ENCODE results near the gene SNTG2. TPM values are rescaled to one million over a fixed set of nuclear protein-coding genes. Genes with fewer than 3 reads are reported as not detected.
"Not testable (repeated sequence)": the region's sequence is repeated elsewhere in the genome, so short reads cannot be mapped to it uniquely, and the experiment has no call there.

The SNTG2 gene
- total RNA-seq, 1 experiment from 2014 or later: not detected

DNA sequence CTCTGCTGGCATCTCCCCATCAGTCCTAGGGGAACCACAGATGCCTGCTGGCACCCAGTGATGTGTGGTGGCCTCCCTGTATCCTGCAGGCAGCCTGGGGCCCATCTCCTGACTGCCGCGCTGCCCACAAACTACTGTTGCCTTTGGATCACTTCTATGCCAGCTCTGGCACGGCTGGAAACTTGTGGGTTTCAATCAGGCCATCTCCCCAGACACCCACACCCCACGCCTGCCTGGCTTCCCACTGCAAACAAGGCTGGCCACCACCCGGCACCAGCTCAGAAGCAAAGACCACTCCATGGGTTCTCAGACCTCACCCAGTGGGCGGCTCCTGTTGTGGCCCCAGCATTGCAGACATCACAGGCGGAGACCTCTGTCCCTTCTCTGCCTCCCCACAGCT, 447.5 kb downstream of the SNTG2 start:
- Histone ChIP-seq H3K4me3 (no peak overlapping the region), H3K9me3 (replicated peaks) (no peaks in the 10 kb centered on the region), H3K27ac (no peak overlapping the region), H3K4me1 (no peaks in the 10 kb centered on the region), H3K27me3 (peaks cover 13% of the 10 kb centered on the region; the same call in 1 of the 2 replicates), H3K36me3 (no peaks in the 10 kb centered on the region)
- no peak for DNase-seq

GRCh38 chr2:1400943-1401735, 450.5 kb downstream of the SNTG2 start:
- no peak overlapping the region for H3K27ac ChIP-seq
- H3K36me3 ChIP-seq: no peaks in the 10 kb centered on the region
- peaks cover 10% of the 10 kb centered on the region; the same call in 1 of the 2 replicates for H3K27me3 ChIP-seq
- DNase-seq: no peak
- no peak overlapping the region for H3K4me3 ChIP-seq
- H3K4me1 ChIP-seq: no peaks in the 10 kb centered on the region
- no peaks in the 10 kb centered on the region for H3K9me3 ChIP-seq (replicated peaks)

DNA sequence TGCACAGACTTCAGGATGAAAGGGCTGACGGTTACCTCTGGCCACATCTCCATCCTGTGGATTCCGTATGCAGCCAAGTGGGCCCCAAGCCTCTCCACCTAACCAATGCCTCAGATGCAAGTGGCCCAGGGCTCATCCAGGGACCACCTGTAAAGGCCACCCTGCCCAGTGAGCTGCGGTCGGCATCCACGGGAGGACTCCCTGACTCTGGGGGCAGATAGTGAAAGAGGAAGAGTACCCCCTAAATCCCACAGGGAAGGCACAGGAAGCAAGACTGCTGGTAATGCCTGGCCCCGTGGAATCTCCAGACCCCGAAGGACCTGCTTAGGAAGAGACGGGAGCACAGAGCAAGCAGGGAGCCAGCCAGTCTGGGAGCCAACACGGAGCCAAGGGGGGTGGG, 451.4 kb downstream of the SNTG2 start:
- Histone ChIP-seq H3K4me1 (no peaks in the 10 kb centered on the region), H3K27me3 (peaks cover 9% of the 10 kb centered on the region; the same call in 1 of the 2 replicates), H3K36me3 (no peaks in the 10 kb centered on the region), H3K9me3 (replicated peaks) (no peaks in the 10 kb centered on the region), H3K27ac (no peak overlapping the region), H3K4me3 (no peak overlapping the region)
- DNase-seq: no peak

- no peak overlapping the region for H3K4me3 ChIP-seq
- peaks cover under 1% of the 10 kb centered on the region; the same call in 1 of the 2 replicates for H3K27me3 ChIP-seq
- no peaks in the 10 kb centered on the region for H3K9me3 ChIP-seq (replicated peaks)
- no peaks in the 10 kb centered on the region for H3K4me1 ChIP-seq
- DNase-seq: no peak
- H3K36me3 ChIP-seq: no peaks in the 10 kb centered on the region
- no peak overlapping the region for H3K27ac ChIP-seq
These were observed 452.9 kb downstream of the SNTG2 start for GRCh38 chr2:1403565-1403964.

DNA sequence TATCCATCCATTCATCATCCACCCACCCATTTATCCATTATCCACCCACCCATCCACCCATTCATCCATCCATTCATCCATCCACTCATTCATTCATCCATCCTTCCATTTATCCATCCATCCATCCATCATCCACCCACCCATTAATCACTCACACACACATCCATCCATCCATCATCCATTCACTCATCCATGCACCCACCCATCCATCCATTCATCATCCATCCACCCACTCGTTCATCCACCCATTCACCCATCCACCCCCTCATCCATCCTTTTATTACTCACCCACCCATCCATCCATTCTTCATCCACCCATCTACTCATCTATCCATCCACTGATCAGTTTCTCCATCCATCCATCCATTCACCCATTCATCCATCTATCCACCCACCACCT, 454.5 kb downstream of the SNTG2 start:
- no peaks in the 10 kb centered on the region for H3K36me3 ChIP-seq
- no peaks in the 10 kb centered on the region for H3K9me3 ChIP-seq (replicated peaks)

DNA sequence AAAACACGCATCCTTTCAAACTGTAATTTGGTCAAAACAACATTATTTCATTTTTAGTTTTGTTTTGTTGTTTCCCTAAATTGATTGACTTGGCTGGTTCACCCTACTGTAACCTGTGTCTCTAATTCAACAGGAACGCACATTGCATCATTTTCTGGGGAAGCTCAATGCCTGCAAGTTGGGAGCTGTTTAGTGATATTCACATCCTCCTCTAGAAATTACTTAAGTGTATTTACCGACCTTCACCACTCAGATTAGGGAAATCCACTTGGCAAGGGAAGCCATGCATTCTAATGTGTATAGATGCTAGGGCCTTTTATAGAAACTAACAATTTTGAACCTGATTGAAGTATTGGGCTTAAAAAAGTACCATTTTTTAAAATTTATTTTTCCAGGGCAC, 455.3 kb downstream of the SNTG2 start:
- no peak overlapping the region for H3K4me3 ChIP-seq

More for the DNA sequence above, 454.5 kb downstream of the SNTG2 start:
- Histone ChIP-seq H3K27ac (no peak overlapping the region), H3K4me3 (no peak overlapping the region), H3K27me3 (no peaks in the 10 kb centered on the region), H3K4me1 (no peaks in the 10 kb centered on the region)
- DNase-seq: no peak

GRCh38 chr2:1406434-1406833, 455.8 kb downstream of the SNTG2 start:
- no peaks in the 10 kb centered on the region for H3K9me3 ChIP-seq (replicated peaks)
- peaks cover 3% of the 10 kb centered on the region; the same call in 1 of the 2 replicates for H3K27me3 ChIP-seq
- H3K4me3 ChIP-seq: no peak overlapping the region
- no peak overlapping the region for H3K27ac ChIP-seq
- no peaks in the 10 kb centered on the region for H3K4me1 ChIP-seq
- H3K36me3 ChIP-seq: no peaks in the 10 kb centered on the region
- DNase-seq: no peak

More for the DNA sequence above, 455.3 kb downstream of the SNTG2 start:
- H3K9me3 ChIP-seq (replicated peaks): no peaks in the 10 kb centered on the region
- no peaks in the 10 kb centered on the region for H3K4me1 ChIP-seq
- no peak for DNase-seq
- no peaks in the 10 kb centered on the region; the same call in 1 of the 2 replicates for H3K27me3 ChIP-seq
- no peaks in the 10 kb centered on the region for H3K36me3 ChIP-seq
- H3K27ac ChIP-seq: no peak overlapping the region

DNA sequence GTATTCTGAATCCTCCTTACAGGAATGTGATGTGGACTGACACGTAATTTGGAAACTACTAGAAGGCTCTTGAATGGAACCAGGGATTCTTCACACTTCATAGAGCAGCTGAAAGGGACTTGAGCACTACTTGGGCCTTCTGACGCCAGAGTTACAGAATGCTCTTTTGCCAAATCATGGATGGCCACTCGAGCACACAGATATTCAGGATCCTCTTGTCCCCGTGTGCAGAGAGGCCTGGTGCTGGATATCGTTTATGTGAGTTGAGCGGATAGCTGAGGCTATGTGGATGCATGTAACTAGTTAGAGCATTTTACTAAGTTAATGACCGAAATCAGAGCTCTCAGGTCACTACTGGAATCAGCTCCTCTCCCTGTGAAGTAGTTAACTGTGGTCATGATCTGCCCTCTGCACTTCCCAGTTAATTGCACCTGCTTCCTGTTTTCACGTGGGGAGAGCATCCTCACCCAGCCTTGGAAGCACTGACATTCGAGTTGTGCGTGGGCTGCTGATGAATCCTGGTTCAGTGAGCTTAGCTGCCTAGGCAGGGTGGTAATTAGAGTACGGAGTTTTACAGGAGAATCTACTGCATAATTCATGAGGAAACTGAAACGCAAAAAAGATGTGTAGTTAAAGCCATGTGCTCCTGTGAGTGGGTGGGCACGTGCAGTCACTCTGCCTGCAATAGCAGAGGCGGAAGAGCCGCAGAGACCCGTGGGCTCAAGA, 457.5 kb downstream of the SNTG2 start:
- peaks cover 13% of the 10 kb centered on the region; the same call in 1 of the 2 replicates for H3K27me3 ChIP-seq
- H3K27ac ChIP-seq: no peak overlapping the region
- no peaks in the 10 kb centered on the region for H3K9me3 ChIP-seq (replicated peaks)
- no peaks in the 10 kb centered on the region for H3K4me1 ChIP-seq
- H3K4me3 ChIP-seq: no peak overlapping the region
- DNase-seq: no peak
- no peaks in the 10 kb centered on the region for H3K36me3 ChIP-seq

DNA sequence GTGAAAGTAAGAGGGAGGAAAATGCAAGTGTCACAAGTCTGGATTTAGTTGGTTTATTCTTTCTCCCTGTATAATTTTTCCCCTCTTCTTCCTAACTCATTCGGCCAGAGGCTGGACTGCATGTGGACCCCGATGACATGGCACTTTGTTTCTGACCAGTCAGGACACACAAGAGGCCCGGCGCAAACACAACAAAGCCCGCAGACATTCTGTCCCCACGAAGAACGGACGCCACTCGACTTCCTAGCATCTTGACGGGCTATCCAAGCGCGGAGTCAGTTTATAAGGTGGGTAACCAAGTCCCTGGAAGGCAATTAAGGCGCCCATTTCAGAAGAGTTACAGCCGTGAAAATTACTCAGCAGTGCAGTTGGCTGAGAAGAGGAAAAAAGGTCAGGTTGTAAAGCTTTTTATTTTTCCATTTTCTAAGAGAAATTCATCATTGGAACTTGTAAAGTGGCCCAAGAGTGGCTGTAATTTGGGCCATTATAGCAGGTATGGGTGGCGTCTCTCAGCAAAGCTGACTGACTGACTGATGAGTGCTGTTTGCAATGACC, 462.6 kb downstream of the SNTG2 start, which contains the start of gene TPO:
Gene TPO, plus strand, starts transcription at position 308 of the 555 bp plus-strand sequence. CDS start 946 bp downstream, outside the sequence.
- H3K4me1 ChIP-seq: no peaks in the 10 kb centered on the region
- peaks cover 13% of the 10 kb centered on the region for H3K27me3 ChIP-seq
- H3K9me3 ChIP-seq (replicated peaks): no peaks in the 10 kb centered on the region
- H3K27ac ChIP-seq: no peak within 1 kb of the TSS
- H3K36me3 ChIP-seq: no peaks in the 10 kb centered on the region
- DNase-seq: no peak
- H3K4me3 ChIP-seq: no peak within 1 kb of the TSS

DNA sequence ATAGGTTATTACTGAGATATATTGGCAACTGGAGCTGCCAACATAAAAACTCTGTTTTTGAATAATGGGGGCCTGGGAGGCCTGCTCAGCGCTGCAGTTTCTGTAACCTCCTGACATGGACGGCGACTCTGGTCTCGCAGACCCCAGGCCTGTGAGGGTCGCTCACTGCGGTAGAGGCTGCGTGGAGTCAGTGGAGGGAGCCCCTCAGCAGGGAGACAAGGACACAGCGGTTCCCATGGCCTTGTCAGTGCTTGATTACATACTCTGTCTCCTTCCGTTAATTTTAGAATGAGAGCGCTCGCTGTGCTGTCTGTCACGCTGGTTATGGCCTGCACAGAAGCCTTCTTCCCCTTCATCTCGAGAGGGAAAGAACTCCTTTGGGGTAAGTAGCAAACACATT, 463.5 kb downstream of the SNTG2 start:
- DNase-seq: no peak
- Histone ChIP-seq H3K4me1 (no peaks in the 10 kb centered on the region), H3K27me3 (peaks cover 13% of the 10 kb centered on the region), H3K4me3 (no peak overlapping the region), H3K9me3 (replicated peaks) (no peaks in the 10 kb centered on the region), H3K36me3 (no peaks in the 10 kb centered on the region), H3K27ac (no peak overlapping the region)

DNA sequence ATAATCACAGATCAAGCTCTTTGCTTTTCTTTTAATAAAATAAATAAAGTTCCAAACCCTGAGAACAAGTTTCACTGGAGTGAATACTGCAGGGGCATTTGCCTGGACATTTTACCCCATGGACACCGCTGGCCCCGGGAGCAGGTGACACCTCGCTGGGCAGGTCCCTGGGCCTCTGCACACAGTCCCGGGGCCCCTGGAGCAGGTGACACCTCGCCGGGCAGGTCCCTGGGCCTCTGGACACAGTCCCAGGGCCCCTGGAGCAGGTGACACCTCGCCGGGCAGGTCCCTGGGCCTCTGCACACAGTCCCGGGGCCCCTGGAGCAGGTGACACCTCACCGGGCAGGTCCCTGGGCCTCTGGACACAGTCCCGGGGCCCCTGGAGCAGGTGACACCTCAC, 464.3 kb downstream of the SNTG2 start:
- peaks cover 13% of the 10 kb centered on the region for H3K27me3 ChIP-seq
- not testable (repeated sequence) for H3K4me1 ChIP-seq; H3K4me3 ChIP-seq; DNase-seq; H3K9me3 ChIP-seq (replicated peaks); H3K36me3 ChIP-seq; H3K27ac ChIP-seq

- Histone ChIP-seq H3K4me3 (no peak overlapping the region), H3K36me3 (no peaks in the 10 kb centered on the region), H3K4me1 (no peaks in the 10 kb centered on the region), H3K27ac (no peak overlapping the region), H3K9me3 (replicated peaks) (no peaks in the 10 kb centered on the region), H3K27me3 (peaks cover 13% of the 10 kb centered on the region)
- no peak for DNase-seq
These were observed 464.9 kb downstream of the SNTG2 start for GRCh38 chr2:1415501-1415900.
